Activated CD8-positive, alpha-beta memory T cell treated with anti-CD3 and anti-CD28 coated beads, Interleukin-2, amount 50 U/mL, for 48 hours (primary cell): ENCODE data around the gene JAK3.

Experiments used
- DNase-seq: peaks from one replicate; pipeline ENCODE4 v3.0.0-alpha.2; 2020

Gene JAK3

DNA sequence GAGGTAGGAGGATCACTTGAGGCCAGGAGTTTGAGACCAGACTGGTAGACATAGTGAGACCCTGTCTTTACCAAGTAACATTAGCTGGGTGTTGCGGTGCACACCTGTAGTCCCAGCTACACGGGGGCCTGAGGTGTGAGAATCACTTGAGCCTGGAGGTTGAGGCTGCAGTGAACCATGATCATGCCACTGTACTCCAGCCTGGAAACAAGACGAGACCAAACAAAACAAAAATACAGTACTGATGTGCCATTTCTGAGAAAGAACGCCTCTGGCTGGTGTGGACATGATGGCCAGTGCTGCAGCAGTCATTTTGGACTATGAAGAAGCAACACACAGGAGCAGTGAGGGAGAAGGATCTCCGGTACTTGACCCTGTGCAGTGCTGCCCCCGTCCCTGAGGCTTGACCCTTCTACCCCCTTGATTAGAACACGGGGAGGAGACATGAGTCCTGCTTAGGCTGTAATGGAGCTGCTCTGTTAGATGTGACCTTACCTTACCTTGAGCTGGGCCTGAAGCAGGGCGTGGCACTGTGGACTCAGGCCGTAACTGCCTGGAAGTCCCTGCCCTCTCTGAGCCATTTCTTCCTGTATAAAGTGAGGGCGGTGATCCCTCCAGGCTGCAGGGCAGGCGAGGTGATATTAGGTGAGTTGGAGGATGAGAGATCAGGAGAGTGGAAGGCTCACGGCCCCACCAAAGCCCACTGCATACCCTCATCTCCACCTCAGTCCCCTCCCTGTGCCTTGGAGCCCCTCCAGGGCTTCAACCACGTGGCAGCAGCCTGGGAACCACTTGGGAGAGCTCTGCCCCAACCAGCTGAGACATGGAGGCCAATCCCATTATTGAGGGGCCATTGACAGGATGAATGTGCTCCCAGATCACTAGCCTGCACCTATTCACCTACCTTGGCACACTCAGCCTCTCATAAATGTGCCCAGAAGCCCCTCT, 17.9 kb upstream of the JAK3 start:
- peak; percentile 81 for DNase-seq

DNA sequence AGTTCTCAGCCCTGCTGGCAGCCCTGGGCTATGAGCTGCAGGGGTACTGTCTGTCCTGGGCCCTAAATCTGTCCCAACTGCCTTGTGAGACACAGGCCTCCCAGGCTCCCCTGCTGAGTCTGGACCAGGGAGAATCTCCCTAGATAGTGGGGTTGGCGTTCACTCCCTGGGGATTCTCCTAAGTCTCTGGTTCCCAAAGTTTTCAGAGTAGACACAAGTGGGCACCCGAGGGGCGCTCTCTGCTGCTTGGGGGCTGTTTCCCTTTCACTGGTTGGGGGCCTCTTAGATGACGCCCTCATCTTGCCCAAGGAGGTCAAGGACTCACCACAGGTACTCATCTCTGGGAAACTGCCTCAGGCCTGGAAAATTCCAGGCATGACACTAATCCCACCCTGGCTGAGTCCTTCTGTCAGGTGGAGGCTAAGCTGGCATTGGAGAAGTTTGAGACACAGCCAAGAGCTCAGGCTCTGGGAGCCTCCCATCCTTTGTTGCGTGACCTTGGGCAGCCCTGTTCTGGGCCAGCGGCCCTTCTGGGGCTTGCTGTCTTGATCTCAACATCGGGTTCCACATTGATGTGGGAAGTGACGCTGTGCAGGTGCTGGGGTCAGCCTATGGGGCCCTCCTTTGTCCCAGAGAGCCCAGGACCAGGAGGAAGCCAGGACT, 15.9 kb upstream of the JAK3 start:
- DNase-seq = peak; percentile 67

DNA sequence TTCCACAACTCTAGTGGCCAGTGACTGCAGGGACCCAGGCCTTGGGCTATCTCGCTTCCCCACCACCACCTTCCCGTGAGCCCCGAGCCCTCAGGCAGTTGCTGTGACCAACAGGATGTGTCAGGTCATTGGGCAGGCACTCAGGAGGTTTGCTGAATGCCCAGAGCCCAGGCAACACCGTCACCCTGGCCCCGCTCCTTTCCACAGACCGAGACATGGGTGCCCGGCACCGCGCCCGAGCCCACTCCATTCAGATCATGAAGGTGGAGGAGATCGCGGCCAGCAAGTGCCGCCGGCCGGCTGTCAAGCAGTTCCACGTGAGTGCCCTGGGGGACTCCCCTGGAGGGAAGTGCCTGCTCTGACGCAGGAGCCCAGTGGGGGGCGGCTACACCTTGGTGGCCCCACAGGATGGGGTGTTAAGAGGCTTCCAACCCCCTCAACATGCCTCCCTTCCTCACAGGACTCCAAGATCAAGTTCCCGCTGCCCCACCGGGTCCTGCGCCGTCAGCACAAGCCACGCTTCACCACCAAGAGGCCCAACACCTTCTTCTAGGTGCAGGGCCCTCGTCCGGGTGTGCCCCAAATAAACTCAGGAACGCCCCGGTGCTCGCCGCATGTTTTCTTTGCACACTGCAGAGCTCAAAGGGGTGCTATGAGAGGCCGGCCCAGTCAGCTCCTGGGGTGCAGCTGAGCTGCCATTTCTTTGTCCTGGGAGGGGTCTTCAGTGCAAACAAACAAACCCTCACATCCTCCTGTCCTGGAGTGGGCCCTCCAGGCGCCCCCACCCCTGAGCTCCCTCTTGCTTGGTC, 15.1 kb upstream of the JAK3 start:
- DNase-seq = no peak

DNA sequence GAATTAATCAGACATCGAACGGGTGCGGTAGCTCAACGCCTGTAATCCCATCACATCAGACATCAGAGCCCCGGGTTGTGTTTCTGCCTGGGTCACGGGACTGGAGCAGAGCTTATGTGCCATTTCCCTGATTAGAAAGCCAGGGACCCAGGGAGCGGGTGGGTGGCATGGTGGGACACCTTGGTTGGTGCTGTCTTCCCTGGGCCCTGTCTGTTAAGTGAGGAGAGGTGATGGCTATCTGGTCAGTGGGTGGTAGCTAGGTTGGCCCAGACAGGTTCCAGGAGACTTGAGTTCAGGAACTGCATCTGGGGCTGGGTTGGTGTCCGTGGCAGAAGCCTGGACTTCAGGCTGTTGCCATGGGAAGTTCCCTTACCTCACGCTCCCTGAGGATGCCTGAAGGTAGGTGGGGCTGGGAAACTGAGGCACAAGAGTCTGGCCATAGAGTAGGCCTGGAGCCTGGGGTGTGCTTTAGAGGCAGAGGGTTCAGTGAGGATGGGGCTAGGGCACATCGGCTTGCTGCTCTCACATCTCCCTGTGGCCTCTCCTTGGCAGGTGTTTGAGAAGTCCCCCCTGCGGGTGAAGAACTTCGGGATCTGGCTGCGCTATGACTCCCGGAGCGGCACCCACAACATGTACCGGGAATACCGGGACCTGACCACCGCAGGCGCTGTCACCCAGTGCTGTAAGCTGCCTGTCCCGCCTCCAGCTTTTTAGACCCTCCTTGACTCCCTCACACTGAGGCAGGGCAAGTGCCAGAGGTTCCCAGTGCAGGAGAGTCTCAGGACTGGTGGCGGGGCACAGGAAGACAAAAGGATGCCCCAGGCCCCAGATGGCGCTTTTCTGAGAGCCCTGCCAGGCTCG, 14.0 kb upstream of the JAK3 start:
- DNase-seq = peak; percentile 66

DNA sequence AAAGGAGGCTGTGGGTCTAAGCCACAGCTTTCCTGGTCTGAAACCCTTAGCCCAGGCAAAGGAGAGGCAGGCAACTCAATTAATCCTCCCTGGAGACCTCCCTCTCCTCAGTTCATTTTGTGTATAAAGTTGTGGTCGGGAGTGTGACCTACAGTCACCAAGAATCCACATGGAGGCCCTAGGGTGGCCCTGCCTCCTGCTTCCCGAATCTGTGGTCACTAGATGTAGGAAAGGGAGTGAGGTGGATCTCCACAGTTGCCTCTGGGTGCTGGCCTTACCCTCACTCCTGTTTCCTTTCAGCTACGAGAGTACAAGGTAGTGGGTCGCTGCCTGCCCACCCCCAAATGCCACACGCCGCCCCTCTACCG, 13.2 kb upstream of the JAK3 start:
- peak; percentile 69 for DNase-seq

DNA sequence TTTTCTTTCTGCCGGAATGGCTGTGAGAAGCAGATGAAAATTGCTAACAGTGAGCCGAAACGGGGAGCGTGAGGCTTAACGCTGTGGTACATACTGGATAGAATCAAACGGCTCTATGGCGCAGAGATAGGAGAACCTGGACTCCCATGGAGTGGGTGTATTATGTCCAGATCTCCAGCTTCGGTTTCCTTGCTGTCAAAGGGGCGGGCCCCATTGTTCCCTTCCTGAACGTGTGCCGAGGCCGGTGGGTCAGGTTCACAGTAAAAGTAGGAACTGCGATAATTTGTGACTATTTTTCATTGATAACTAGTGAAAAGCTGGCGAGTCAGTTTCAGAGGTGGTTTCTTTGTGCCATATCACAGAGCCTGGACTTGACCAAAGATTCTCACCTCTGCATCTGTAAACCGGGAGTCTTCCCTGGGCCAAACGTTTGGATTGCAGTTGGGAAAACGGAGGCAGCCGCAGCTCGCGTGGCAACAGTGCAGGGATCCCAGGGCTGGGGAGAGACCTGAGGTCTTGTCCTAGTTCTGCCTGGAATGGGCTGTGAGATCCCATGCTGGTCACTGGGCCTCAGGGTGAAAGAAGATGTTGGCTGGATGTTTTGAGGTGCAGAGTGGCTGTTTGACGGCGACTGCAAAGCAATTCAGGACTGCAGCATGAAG, 12.7 kb upstream of the JAK3 start:
- peak; percentile 66 for DNase-seq

DNA sequence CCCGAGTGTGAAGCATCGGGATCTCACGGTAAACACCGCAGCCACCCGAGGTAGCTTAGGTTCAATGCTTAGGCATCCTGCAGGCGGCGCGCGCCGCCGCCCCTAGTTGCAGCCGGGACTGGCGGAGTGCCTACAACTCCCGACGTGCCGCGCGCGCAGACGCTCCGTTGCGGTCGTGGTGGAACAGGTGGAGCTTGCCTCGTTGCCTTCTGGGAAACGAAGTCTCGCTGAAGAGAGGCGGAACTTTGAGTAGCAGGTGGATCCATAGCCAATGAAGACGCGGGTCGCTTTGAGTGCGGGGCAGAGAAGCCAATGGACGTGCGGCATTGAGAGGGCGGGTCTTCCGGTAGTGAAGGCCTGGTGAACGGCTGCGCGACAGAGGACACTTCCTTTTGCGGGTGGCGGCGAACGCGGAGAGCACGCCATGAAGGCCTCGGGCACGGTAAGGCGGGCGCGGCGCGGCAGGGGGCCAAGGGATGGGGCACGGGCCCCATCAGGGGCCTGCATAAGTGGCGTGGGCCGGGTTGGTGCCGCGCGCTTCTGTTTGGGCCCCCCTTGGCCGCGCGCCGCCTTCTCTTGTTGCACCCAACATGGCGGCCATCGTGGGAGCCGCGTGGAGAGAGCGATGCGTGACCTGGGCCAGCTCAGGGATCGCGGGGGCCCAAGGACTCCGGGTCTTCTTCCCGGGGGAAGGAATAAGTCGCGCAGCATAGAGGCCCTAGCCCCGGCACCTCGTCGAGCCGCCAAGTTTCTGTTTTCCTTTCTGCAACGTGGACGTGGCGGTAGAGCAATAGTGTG, 11.9 kb upstream of the JAK3 start, which contains the start of gene RPL18A:
Gene RPL18A (plus strand): TSS at position 378 of the 798 bp plus-strand sequence. CDS start 47 bp downstream, at position 425.
- peak; percentile 98 for DNase-seq

DNA sequence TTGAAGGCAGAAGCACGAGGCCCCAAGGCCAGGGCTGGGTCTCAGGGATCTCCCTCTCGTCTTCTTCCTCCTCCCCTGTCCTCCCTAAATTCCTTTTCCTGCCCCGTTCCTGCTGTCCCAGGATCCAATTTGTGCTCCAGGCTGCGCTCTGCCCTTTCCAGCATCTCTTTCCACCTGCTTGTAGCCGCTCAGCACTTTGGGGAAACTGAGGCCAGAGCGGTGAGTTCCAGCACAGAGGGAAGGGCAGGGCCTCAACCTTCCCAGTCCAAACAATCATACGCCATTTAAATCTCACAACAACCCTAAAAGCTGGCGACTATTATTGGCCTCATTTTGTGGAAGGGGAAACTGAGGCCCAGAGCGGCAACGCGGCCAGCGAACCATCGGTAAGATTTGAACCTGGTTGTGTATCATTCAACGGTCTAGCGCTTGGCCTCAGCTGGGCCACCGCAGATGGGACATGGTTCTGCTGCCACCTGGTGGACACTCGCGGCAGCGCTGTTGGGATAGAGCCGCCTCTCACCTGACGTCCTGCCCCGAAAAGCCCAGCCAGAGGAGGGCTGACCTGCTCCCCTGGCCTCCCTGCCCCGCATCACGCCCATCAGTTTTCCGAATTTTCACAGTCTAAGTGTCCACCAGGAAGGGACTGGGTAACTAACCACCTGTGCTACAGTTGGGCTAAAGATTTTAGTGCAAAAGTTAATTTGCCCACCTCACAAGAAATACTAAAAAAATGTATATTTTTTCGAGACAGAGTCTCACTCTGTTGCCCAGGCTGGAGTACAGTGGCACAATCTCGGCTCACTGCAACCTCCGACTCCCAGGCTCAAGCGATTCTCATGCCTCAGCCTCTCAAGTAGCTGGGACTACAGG, 7.7 kb upstream of the JAK3 start:
- DNase-seq = peak; percentile 100

DNA sequence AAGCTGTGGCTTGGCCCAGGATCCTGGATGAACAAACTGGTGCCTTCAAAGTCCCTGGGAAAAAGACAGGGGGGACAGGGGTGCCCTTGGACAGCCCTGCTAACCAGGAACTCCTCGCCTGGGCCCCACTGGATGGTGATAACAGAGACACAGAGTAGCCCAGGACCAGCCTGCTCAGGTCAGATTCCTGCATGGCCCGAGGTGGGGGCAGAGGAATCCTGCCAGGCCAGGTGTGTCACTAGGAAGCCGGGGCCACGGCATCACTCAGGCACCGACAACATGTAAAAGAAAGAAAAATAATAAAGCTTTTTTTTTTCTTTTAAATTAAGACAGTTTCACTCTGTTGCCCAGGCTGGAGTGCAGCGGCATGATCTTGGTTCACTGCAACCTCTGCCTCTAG, 6.3 kb upstream of the JAK3 start:
- DNase-seq = no peak

DNA sequence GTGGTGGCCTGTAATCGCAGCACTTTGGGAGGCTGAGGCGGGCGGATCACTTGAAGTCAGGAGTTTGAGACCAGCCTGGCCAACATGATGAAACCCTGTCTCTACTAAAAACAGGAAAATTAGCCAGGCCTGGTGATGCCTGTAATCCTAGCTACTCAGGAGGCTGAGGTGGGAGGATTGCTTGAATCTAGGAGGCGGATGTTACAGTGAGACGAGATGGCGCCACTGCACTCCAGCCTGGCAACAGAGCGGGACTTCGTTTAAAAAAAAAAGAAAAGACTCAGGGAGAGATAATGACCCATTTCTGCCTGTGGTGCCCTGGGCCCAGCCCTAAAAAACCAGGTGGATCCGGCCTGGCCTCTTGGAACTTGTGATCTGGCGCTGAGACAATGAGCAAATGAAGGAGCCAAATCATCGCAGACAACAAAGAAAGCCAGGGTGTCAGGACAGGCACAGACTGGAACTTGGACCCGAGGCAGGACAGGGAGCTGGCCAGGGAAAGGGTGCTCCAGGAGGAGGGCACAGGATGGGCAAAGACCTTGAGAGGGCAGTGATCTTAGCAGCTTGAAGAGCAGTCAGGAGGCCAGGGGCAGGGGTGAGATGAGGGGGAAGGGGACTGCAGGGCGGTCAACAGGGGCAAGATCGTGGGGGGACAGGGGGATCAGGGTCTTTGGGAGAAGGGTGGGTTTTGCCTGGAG, 962 bp upstream of the JAK3 start:
- no peak for DNase-seq

DNA sequence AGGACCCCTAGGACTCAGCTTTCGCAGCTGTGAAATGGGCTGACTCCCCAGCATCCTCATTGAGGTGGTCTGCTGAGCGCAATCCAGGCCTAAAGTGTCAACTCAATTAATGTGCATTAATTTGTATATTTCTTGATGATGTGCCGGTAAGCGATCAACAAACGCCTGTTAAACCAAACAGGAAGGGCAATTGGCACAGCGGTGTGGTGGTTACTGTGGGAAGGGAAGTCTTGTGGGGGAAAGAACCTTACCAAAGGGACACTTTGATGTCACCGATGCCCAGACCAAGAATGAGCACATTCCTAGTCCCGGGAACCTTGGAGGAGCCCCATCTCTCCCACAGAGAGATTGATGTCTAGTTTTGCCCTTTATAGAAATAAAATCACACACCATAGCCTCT, 1.6 kb downstream of the JAK3 start:
- no peak for DNase-seq

DNA sequence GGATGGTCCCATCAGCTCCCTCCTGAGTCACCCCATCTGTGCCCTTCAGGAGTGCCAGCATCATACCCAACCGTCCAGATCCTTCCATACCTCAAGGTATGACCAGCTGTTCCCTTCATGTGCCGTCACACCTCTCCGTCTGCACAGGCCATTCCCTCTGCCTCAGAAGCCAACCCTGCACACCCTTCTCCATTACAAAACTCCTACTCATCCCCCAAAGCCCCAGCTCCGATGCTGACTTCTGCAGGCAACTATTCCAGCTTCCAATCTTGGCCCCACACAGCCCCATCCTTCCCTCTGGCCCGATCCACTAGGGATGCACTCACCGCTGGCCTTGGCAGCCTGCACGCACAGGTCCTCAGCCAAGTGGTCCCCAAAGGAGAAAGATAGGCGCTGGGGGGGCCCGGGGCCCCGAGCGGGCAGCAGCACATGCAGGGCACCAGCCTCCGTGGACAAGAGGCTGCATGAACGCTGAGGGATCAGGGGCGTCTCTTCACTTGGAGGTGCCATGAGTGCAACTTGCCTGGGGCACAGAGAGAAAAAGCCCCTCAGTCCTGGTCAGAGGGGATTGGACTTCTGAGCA, 3.8 kb downstream of the JAK3 start:
- no peak for DNase-seq

DNA sequence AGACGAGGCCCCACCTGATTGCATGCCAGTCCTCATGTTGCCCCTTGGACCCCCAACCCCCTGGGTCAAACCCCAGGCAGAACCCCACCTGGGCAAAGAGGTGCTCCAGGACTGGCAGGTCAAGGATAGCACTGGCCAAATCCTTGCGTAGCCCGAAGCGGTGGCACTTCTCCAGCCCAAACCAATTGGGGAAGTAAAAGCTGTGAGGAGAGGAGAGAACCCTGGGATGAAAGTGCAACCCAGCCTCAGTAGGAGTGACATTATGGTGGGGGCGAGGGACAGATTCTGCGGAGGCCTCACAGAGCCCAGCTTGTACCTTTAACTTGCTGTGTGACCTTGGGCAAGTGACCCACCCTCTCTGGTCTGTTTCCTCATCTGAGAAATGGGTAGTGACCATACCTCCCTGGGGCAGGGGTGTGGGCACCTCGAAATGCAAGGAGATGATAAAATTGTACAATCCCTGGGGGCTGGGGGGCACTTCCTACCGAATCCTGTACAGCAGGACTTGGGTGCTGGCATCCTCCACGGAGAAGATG, 4.4 kb downstream of the JAK3 start:
- DNase-seq = no peak

DNA sequence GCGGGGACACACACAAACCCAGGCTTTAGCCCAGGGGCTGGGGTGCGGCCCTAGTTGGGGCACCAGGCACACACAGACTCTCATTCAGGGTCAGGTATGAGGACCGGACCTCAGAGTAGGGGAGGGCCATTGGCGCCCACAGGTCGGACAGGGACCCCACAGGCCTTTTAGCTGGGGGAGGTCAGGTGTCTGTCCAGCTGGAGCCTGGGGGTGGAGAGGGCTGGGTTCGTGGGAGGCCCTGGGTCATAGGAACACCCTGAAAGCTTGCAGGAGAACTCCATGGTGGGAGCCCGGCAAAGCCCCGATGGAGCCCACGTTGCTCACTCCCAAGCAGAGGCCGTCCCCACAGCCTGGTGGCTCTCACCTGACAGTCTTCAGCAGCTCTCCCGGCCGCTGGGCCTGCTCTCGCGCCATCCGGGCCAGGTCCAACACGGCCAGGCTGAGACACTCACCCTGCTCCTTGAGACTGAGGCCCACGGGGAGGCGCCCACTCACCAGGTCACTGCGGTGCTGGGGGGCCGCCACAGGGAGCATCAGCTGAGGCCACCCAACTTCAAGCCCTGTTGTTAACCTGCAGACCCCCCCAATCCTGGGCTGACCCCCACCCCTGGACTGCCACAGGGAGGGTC, 5.0 kb downstream of the JAK3 start:
- DNase-seq = no peak

DNA sequence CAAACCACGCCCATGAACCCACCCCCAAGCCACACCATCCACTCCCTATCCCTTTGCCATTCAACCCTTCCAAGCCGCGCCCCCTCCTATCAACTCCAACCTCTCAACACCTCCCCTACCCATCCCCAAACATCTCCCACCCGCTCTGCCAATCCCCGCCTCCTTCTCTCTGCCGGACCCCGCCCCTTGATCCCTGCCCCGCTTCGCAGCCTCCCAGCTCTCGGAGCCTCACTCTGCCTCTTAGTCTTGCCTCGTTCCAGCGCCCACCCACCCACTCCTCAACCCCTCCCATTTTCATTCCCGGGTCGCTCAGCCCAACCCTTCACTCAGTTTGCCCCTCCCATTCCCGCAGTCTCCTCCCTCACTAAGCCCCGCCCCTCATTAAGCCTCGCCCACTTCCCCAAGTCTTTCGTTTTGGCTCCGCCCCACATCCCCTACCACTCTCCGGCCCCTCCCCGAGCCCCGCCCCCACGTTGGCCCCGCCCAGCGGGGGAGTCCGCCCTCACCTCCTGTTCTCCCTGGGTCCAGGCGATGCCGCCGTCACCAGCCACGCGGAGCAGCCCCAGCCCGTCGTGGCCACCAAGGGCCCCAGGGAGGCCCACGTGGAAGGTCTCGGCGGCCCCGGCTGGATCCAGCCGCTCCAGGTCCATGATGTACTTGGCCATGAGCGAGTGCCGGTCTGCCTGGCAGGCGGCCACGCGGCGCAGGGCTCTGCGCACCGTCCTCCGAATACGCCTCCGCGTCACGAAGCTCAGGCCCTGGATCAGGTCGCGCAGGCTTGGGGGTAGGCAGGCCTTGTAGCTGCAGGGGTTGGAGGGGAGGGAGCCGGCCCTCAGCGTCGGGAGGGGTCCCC, 5.7 kb downstream of the JAK3 start:
- peak; percentile 88 for DNase-seq

DNA sequence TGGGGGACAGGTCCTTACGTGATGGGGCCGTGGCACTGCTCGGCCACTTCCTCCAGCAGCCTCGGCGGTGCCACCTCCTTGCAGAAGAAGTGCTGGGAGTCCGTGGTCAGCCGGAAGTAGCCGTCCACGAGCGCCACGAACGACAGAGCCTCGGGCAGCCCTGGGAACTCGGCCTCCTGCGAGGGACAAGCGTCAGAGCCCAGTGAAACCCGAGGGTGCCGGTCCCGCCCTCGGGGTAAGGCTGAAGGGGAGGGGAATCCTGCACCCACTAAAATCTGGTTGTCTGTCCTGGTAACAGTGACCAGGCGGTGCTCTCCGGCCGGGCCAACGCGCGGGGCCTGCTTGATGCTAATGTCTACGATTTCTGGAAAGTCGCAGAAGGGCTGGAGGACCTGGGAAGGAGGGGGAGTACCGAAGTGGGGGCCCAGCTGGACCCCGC, 6.4 kb downstream of the JAK3 start:
- no peak for DNase-seq

DNA sequence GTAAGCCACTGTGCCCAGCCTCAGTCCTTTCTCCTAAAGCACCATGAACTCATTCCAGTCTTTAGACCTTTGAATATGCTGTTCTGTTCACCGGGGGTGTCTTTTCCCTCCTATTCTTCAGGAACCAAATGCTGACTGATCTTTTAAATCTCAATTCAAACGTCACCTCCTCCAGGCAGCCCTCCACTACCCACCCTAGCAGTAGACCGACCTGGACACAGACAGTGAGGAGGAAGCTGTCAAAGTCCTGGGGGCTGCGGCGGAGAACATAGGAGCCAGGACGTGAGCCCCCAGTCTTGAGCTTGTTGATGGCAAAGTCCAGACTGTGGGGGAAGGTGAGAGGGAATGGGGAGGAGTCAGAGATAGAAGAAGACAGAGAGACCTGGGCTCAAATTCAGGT, 7.8 kb downstream of the JAK3 start:
- no peak for DNase-seq
